IPS DF 6.9 (cell line): ENCODE results near the gene HAUS6.

Source experiments
- DNase-seq: peaks from one replicate; pipeline ENCODE4 v3.0.0-alpha.2; 2013; ENCODE audit warnings: low read depth, low spot score
- H3K27ac ChIP-seq: one replicate; pipeline ENCODE4 v1.5.1; 2013; ENCODE audit warnings: low read length, control low read depth
- H3K27me3 ChIP-seq: 2 replicates; pipeline ENCODE4 v1.6.1; 2013; ENCODE audit warnings: mild to moderate bottlenecking, low read length; ENCODE audit not compliant: control insufficient read depth, insufficient read depth
- H3K36me3 ChIP-seq: 2 replicates; pipeline ENCODE4 v1.6.1; 2013; ENCODE audit warnings: low read length; ENCODE audit not compliant: control insufficient read depth, insufficient read depth
- H3K4me1 ChIP-seq: 2 replicates; pipeline ENCODE4 v1.6.1; 2013; ENCODE audit warnings: low read length; ENCODE audit not compliant: control insufficient read depth, insufficient read depth
- H3K4me3 ChIP-seq: 2 replicates; pipeline ENCODE4 v1.5.1; 2013; ENCODE audit warnings: mild to moderate bottlenecking, low read length
- H3K9me3 ChIP-seq: 2 replicates; pipeline ENCODE4 v1.6.1; 2013; ENCODE audit warnings: low read length, inconsistent platforms; ENCODE audit not compliant: control insufficient read depth, insufficient read depth
- WGBS: extraction: QIAGEN DNeasy Blood & Tissue Kit; methylation state at CpG from one replicate; pipeline ENCODE4 v1.1.7; 2013; ENCODE audit warnings: mixed read lengths, missing lambda C conversion rate; ENCODE audit not compliant: insufficient read length, insufficient coverage; 5-methylcytosine and 5-hydroxymethylcytosine counted together

HAUS6 gene

GRCh38 chr9:19087106-19088000 is 15.4 kb downstream of the HAUS6 start:
- H3K36me3 ChIP-seq, result peaks cover 10% of the 10 kb centered on the region; the same call in 1 of the 2 replicates
- H3K27ac ChIP-seq, result no peak overlapping the region
- 100% methylated on average over 2 of the region's 6 CpGs for WGBS
- H3K27me3 ChIP-seq, result no peaks in the 10 kb centered on the region
- no peaks in the 10 kb centered on the region for H3K9me3 ChIP-seq
- no peaks in the 10 kb centered on the region for H3K4me1 ChIP-seq
- DNase-seq, result no peak
- H3K4me3 ChIP-seq, result no peak overlapping the region

GRCh38 chr9:19085295-19085694 is 17.4 kb downstream of the HAUS6 start:
- H3K9me3 ChIP-seq, result no peaks in the 10 kb centered on the region
- WGBS, result no CpG with 5 or more reads among the region's 2 CpGs
- DNase-seq, result peak; percentile 9

GRCh38 chr9:19074836-19075235 is 27.9 kb downstream of the HAUS6 start:
- H3K36me3 ChIP-seq, result peaks cover 9% of the 10 kb centered on the region

More at GRCh38 chr9:19085295-19085694, 17.4 kb downstream of the HAUS6 start:
- Histone ChIP-seq H3K27me3 (no peaks in the 10 kb centered on the region), H3K27ac (no peak overlapping the region), H3K36me3 (peaks cover 5% of the 10 kb centered on the region; the same call in 1 of the 2 replicates), H3K4me3 (no peak overlapping the region), H3K4me1 (no peaks in the 10 kb centered on the region)

GRCh38 chr9:19074229-19074628 is 28.5 kb downstream of the HAUS6 start:
- no peaks in the 10 kb centered on the region for H3K4me1 ChIP-seq
- DNase-seq, result no peak
- no peak overlapping the region for H3K27ac ChIP-seq
- peaks cover 11% of the 10 kb centered on the region for H3K36me3 ChIP-seq
- H3K27me3 ChIP-seq, result no peaks in the 10 kb centered on the region
- no CpG with 5 or more reads among the region's 2 CpGs for WGBS
- no peaks in the 10 kb centered on the region for H3K9me3 ChIP-seq
- H3K4me3 ChIP-seq, result no peak overlapping the region

More at GRCh38 chr9:19074836-19075235, 27.9 kb downstream of the HAUS6 start:
- no peaks in the 10 kb centered on the region for H3K4me1 ChIP-seq
- no peak overlapping the region for H3K27ac ChIP-seq
- H3K27me3 ChIP-seq, result no peaks in the 10 kb centered on the region
- DNase-seq, result no peak
- no peak overlapping the region for H3K4me3 ChIP-seq
- no peaks in the 10 kb centered on the region for H3K9me3 ChIP-seq
- WGBS, result no CpG with 5 or more reads among the region's 1 CpG

GRCh38 chr9:19057033-19057432 is 45.7 kb downstream of the HAUS6 start:
- no peak for DNase-seq
- Histone ChIP-seq H3K9me3 (no peaks in the 10 kb centered on the region), H3K4me1 (no peaks in the 10 kb centered on the region), H3K4me3 (no peak overlapping the region), H3K27ac (no peak overlapping the region), H3K27me3 (no peaks in the 10 kb centered on the region), H3K36me3 (peaks cover 13% of the 10 kb centered on the region; the same call in 1 of the 2 replicates)

- no peak overlapping the region; the same call in 1 of the 2 replicates for H3K4me3 ChIP-seq
- H3K4me1 ChIP-seq, result no peaks in the 10 kb centered on the region
- no peaks in the 10 kb centered on the region for H3K36me3 ChIP-seq
- WGBS, result no CpG with 5 or more reads among the region's 12 CpGs
- no peak for DNase-seq
- H3K27me3 ChIP-seq, result no peaks in the 10 kb centered on the region
- H3K9me3 ChIP-seq, result no peaks in the 10 kb centered on the region
- H3K27ac ChIP-seq, result no peak overlapping the region
Measured at GRCh38 chr9:19050637-19051591, 51.8 kb downstream of the HAUS6 start.

GRCh38 chr9:19049917-19050636 is 52.6 kb downstream of the HAUS6 start:
- DNase-seq, result no peak
- no peak overlapping the region for H3K27ac ChIP-seq
- no CpG with 5 or more reads among the region's 33 CpGs for WGBS

GRCh38 chr9:19048966-19049916 is 53.5 kb downstream of the HAUS6 start, which contains the start of gene RRAGA:
Gene RRAGA (plus strand): TSS chr9:19049427. CDS start chr9:19049660, 233 bp downstream.
- no peak within 1 kb of the TSS for H3K27ac ChIP-seq

More at GRCh38 chr9:19049917-19050636, 52.6 kb downstream of the HAUS6 start:
- H3K9me3 ChIP-seq, result no peaks in the 10 kb centered on the region
- no peaks in the 10 kb centered on the region for H3K27me3 ChIP-seq
- peak overlapping the region; percentile 67; the same call in 1 of the 2 replicates for H3K4me3 ChIP-seq
- no peaks in the 10 kb centered on the region for H3K36me3 ChIP-seq
- no peaks in the 10 kb centered on the region for H3K4me1 ChIP-seq

GRCh38 chr9:19036611-19037010 is 66.1 kb downstream of the HAUS6 start:
- Histone ChIP-seq H3K27ac (no peak overlapping the region), H3K4me3 (no peak overlapping the region), H3K4me1 (no peaks in the 10 kb centered on the region), H3K27me3 (no peaks in the 10 kb centered on the region), H3K9me3 (no peaks in the 10 kb centered on the region), H3K36me3 (no peaks in the 10 kb centered on the region)
- no peak for DNase-seq
- WGBS, result no CpG with 5 or more reads among the region's 5 CpGs

More at GRCh38 chr9:19048966-19049916, 53.5 kb downstream of the HAUS6 start, which contains the start of gene RRAGA:
- DNase-seq, result peak; percentile 88
- Histone ChIP-seq H3K36me3 (no peaks in the 10 kb centered on the region), H3K9me3 (no peaks in the 10 kb centered on the region), H3K27me3 (no peaks in the 10 kb centered on the region), H3K4me1 (no peaks in the 10 kb centered on the region), H3K4me3 (peak within 1 kb of the TSS; percentile 67)
- WGBS, result no CpG with 5 or more reads among the region's 82 CpGs
